ENCODE data around the gene SERP2.

The SERP2 gene

DNA sequence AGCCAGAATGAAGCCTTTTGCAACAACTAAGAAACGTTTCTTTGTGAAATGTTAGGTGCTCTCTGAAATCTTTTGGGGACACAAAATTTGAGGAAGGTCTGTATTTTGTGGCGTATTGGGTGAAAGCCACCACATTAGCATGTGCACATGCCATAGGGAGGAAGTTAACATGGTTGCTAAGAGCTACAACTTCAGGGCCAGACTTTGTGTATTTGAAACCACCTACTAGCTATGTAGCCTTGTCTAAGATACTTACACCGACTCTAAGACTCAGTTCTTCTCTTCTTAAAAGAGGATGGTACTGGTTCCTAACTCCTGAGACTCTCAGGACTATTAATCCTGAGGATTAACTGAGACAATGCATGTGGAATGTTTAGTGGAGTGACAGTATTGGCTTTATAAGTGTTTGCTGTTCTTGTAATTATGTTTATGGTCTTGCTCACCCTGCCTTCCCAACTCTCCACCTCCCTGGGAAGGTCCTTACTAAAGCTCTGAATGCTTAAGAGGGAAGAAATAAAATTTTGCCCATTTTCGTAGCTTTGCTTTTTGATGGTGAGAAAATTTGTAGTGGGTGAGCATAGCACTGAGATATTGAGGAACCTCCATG is 15.5 kb downstream of the SERP2 start:
- no peak for DNase-seq (ENCODE audit: low read depth)

DNA sequence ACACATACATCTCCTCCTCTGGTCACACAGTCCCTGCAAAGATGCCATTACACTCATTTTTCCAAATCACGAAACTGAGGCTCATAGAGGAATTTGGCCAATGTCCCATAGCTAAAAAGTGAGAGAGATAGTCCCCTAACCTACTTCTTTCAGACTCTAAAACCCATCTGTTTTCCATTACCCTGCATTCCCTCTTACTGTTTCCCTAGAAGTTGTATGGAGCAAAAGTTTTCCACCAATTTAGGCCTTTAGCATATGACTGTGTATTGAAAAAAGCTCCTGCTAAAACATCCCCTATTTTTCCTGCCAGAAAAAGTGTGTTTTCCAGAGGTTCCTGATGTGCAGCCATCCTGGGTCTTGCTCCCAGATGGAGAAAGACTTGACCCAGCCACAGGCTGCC is 16.3 kb downstream of the SERP2 start:
- no peak for DNase-seq (ENCODE audit: low read depth)

DNA sequence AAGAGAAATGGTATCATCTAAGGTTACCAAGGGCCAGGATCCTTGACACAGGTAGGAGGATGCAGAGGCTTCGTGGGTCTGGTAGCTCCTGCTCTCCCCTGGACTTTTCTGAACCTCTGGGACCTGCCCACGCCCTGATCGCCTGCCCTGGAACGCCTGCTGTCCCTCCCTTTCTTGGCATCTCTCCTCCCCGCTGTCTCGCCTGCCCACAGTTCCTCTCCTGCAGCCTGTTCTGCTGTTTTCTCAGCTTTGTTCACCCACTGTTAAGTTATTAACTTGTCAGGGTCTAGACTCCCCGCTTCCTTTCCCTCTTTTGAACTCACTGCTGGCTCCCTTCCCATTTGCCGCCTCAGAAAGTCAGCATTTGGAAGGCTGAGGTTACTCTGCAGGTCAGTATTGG is 19.8 kb downstream of the SERP2 start:
- DNase-seq (ENCODE audit: low read depth) = no peak

DNA sequence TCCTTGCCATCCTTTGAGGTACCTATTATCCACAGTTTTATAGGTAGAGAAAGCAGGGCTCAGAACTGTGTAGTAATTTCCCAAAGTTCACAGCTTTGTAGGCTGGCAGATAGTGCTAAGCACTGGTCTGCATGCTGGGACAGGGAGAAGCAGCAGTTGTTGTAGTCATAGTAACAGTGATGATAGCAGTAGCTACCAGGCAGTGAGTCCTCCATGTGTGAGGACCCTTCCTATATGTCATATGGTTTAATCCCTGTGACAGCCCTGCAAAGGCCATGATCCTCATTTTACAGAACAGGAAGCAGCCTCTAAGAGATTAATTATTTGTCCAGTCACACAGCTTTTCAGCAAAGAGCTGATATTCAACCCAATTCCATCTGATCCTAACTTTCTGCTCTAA is 21.0 kb downstream of the SERP2 start:
- DNase-seq (ENCODE audit: low read depth) = no peak

DNA sequence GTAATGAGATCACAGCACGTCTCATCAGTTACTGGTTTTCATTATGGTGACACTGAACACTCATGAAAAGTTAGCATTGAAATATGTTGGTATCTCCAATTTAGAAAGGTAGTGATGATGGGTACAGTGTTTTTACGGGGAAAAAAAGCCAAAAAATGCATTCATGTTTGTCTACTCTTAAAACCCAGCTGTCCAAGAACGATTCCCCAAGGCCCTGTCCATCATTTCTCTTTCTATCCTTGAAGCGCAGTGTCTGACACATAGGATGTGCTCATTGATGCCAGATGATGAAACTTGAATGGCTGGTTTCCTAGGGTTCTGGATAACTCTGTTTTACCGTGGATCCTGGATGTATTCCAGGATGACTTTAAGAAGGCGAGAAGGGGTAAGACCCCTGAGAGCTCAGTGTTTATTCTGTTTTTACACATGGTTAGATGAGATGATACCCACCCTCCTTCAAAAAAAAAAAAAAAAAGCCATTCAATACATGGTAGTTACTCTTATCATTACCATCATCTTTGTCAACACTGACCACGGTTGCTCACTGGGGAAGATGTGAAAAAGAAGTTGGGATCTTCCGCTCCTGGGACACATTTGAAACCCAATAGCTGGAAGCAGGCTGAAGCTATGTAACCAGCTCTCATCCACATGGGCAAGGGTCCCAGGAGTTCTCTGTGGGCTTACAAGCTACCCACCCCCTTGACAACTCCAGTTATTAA is 22.5 kb downstream of the SERP2 start:
- no peak for DNase-seq (ENCODE audit: low read depth)

DNA sequence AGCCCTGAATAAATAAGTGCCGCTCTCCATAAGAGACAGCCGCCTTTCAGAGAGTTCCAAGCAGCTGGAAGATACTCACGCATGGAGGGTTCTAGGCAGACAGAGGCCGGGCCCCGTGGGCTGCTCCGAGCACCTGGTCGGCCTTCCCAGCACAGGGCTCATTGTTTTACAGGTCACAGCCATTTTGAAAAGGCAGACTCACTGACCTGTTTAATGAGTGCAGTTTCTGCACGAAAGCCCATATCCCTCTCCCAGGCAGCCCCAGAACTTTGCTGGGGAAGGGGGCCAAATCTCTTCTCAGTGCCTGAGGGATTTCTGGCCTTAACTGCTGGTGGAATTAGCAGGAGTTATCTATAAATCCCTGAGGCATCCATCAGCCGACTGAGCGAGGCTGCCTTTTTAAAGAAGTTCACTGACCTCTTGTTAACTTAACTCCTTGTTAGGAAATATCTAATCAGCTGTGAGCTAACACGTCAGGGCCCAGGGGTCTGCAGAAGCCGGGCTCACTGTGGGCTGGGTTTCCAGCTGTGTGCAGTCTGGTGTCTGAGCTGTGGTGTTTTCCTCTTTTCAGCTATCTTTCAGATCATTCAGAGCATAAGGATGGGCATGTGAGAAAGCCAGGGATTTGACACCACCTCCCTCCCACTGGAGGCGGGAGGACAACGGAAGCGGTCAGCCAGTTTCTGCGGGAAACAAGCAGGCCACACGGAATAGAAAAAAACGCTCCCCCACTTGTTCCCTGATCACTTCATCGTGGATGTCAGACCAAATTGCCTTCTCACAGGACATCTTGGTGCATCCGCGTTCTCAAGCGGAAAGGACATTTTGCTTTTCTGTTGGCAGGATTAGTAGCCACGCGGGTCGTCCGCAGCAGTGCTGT is 23.3 kb downstream of the SERP2 start:
- no peak for DNase-seq (ENCODE audit: low read depth)

DNA sequence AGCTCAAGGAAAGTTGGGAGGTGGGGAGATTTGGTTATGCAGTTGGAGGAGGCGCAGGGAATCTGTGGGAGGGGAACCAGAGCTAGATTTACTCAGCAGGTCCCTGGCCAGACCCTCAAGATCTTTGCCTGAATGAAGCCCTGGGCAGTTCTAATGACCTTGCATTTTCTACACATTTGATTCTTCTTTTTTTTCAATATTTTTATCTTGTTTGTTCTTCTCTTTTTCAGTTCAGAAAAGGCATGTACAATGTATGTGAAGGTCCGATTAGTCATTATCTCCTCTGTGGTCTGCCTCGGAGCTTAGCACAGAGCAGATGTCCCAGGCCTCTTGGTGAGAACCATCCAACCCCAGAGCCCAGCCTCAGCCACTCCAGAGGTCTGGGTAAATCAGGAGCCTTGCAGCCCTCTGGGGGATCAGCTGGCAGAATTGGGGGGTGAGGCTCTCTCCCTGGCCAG is 24.2 kb downstream of the SERP2 start:
- DNase-seq (ENCODE audit: low read depth) = no peak

DNA sequence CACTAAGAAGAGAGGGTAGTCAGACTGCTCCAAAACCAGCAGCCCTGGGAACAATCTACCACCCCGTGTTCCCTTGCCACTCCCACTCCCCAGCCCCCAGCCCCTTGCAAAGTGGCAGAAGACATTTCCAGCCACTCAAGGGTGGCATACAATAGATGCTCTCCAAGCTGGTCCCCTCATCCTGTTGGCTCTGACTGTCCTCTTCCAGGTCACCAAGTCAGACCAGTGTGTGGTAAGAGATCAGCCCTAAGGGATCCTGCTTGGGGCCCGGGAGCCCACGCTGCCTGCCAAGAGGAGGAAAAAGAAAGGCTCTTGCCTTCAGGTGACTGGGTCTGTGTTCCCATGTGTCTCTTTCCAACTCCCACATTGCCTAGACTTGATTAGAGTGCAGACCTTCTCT is 25.0 kb downstream of the SERP2 start:
- no peak for DNase-seq (ENCODE audit: low read depth)

DNA sequence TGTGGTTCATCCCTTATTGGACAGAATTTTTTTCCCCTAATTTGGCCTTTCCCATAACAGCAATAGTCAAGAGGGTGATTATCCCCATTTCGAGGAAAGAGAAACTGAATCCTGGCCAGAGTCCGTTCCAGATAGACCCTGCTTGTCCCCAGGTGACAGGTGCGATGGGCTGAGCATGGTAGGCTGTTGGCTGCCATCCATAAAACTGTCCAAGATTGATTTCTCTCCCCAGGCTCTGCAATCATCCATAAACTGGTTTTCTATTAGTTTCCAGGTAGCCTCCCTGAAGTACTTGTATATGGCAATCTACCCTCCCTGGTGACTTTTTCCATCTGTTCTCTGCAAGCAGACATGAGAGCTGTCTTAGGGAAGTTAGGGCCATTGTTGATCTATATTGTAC is 25.4 kb downstream of the SERP2 start:
- DNase-seq (ENCODE audit: low read depth) = no peak

DNA sequence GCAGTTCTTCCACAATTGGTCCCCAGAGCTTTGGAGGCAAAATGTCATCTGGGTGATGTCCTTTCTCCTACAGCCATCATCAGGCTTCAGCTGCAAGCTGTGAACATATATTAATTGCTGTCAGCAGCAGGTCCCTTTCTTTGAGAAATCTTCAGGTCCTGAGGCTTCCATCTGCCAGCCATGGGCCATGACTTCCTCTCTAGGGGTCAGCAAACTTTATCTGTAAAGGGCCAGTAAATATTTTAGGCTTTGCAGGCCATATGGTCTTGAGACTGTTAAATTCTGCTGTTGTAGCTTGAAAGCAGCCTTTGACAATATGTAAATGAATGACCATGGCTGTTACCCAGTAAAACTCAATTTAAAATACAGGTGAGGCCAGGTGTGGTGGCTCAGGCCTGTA is 27.1 kb downstream of the SERP2 start:
- DNase-seq (ENCODE audit: low read depth) = no peak

DNA sequence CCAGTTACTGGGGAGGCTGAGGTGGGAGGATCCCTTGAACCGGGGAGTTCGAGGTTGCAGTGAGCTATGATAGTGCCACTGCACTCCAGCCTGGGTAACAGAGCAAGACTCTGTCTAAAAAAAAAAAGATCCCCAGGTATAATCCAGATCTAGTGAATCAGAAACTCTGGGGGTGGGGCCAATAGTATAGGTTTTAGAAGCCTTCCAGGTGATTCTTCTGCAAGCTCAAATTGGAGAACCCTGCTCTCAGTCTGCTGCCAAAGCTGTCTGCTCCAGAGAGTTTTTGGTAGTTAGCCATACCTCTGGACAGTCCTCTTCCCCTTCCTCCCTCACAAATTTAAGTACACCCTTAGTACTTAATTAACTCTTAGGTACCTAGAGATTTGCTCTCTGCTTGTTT is 28.0 kb downstream of the SERP2 start:
- no peak for DNase-seq (ENCODE audit: low read depth)

DNA sequence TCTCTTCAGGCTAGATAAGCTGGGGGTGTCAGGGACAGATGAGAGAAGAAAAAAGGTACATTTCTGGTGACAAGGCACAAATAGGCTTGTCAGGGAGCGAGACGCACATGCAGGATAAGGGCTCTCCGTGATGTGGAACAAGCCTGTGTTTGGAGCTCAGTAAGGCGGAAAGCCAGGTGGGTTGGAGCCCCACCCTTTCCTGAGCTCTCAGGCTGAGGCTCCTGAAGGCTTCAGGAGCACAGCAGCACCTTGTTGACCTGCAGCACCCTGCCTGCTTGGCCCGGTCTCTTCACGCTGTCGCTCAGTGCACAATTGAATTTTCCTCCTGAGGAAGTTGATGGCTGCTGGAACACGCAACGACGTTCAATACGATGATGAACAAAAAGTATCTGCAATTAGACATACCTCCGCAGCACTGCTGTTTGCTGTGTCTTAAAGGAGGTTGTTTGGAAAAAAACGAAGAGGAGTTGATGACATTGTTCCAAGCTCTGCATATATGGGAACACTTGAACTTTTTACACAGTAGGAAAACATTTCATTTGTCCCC is 29.3 kb downstream of the SERP2 start:
- DNase-seq (ENCODE audit: low read depth) = no peak

DNA sequence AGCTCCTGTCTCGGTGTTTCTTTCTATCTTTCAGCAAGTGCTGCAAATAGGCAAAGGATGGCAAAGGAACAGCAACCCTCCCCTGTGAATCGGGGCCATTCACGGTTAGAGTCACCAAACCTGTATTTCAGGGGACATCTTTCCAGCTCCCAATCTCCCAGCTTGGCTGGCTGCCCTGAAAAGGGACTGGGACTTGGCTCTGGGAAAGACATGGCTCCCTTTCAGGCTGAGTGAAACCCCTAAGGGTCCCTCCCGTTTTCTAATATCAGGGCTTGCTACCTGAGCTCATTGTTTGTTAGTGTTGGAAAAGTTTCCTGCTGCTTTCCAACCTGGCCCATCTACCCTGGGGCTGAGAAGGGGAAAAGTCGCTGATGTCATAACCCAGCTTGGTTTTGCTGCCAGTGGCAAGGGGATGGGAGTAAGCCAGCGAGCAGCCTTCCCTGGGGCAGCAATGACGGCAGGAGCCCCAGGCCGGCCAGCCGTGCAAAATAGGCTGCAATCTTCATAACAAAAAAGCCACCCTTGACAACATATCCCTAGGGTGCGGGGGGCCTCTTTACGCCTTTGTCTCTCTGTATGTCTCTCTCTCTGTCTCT is 29.9 kb downstream of the SERP2 start:
- no peak for DNase-seq (ENCODE audit: low read depth)

DNA sequence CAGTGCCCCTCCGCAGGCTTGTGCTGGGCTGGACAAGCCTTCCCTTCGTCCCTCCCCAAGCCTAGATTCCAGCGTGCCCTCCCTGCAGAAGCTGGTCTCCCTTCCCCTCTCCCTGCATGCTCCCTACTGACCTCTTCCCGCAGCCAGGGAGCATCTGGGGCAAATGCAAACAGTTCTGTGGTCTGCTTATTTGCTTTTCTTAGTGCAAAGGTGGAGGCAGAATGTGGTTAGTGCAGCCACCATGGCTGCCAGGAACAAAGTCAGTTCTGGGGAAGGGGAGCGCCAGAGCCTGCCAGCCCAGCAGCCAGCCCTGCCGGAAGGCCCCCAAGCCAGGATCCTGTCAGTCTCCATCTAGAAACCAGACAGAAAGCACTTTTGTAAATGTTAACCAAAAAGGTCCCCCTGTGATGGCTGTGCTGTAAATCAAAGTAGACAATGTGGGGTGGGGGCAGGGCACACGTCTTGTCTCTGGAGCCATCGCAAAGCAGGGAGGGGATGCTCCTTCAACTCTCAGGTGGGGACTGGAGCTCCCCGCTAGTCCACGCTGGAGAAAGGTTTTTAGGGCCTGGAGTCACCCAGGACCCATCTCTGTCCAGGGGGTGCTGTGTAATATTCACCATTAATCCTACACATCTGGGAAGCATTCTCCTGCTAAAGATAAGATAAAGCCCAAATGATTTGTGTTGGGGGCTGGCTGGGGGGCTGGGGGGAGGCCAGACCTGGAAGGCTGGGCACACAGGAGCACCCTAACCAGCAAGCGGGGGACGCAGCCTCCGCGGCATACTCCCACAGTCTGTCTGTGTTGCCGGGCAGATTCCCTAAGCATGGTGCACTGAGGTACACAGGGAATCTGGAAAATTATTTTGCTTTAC is 30.9 kb downstream of the SERP2 start:
- no peak for DNase-seq (ENCODE audit: low read depth)

DNA sequence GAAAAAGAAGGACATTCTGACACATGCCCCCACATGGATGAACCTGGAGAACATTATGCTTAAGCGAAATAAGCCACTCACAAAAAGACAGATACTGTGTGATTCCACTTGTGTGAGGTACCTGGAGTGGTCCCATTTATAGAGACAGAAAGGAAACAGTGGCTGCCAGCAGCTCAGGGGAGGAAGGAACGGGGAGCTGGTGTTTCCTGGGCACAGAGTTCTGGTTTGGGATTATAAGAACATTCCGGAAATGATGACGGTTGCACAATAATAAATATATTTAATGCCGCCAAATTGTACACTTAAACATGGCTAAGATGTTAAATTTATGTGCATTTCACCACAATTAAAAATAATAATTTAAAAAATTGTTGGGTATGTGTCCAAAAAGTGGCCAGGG is 33.0 kb downstream of the SERP2 start:
- DNase-seq (ENCODE audit: low read depth) = no peak

DNA sequence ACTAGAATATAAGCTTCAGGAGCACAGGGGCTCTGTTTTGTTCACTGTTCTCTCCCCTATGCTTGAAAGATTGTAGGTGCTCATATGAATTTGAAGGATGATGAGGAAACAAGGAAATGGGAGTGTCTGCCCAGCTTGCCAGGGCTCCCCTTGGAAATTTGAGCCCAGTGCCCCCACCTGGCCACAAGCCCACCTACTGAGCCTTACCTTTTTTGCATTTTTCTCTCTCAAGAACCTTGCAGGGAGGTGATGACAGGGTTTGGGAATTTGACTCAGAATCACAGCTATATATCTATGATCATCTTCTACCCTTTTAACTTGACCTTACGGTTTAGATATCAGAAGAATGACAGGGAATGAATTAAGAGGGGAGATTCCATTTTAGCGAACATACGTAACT is 33.8 kb downstream of the SERP2 start:
- DNase-seq (ENCODE audit: low read depth) = no peak

DNA sequence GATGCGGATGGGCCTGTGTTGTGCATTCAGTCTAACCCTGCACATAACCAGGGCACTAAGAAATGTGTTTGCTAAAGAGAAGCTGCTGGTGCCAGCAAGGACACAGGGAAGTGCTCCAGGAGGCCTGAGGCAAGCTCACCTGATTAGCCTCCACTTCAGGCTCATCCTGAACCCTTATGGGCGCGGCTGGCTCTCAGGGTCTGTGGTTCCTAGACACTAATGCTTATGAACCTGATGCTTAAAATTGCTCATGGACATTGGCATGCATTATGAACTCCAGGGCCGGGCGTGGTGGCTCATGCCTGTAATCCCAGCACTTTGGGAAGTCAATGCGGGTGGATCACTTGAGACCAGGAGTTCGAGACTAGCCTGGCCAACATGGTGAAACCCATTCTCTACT is 34.3 kb downstream of the SERP2 start:
- no peak for DNase-seq (ENCODE audit: low read depth)

DNA sequence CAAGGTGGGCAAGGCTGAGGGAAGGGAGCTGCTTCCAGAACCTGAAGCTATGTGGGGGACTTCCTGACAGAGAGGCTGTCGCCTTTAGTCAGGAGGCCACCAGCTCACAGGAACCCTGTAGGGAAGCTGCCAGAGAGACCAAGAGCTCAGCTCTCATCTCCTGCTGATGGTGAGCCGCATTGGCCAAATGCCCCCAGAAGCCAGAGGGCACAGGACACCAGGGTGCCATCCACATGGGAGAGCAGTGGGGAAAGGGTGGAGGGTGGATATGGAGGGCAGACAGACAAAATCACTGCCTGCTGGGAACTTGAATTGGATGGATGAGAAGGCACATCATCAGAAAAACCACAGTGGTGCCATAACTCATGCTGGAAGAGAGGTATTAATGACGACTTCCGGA is 36.0 kb downstream of the SERP2 start:
- no peak for DNase-seq (ENCODE audit: low read depth)

DNA sequence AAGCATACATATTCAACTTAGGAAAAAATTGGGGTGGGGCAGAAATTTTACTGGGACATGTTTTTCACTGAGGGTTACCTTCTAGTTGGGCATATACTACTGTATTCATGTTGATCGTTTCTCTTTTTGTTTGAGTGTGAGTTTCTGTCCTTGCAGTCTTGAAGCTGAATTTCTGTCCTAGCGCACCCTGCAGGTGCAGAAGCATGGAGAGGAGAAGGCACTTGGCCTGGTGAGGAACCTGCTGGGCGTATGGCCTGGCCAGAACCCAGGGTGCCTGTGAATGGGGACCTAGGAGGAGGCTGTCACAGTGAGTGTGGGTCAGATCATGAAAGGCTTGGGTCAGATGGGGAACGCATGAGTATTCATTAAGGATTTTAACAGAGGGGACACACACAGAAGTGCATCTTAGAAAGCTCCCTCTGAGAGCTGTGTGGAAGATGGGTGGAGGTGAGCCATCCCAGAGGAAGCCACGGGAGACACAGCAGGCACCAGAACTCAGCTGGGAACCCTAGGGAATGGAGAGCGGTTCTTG is 36.8 kb downstream of the SERP2 start:
- DNase-seq (ENCODE audit: low read depth) = no peak

DNA sequence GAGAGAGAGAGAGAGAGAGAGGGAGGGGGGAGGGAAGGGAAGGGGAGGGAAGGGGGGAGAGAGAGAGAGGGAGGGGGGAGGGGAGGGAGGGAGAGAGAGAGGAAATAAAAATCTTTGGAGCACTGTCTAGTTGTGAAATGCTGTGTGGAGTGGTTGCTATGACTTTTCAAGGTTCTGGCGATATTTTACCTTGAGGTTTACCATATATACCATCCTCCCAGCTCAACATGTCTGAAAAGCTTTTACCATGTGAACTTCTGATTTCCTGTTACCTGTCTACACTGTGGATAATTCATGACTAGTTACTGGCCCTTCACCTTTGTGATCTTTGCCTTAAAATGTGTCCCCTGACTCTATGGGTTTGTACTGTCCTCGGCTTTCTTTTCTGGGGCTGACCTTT is 38.2 kb downstream of the SERP2 start:
- DNase-seq (ENCODE audit: low read depth) = no peak

DNA sequence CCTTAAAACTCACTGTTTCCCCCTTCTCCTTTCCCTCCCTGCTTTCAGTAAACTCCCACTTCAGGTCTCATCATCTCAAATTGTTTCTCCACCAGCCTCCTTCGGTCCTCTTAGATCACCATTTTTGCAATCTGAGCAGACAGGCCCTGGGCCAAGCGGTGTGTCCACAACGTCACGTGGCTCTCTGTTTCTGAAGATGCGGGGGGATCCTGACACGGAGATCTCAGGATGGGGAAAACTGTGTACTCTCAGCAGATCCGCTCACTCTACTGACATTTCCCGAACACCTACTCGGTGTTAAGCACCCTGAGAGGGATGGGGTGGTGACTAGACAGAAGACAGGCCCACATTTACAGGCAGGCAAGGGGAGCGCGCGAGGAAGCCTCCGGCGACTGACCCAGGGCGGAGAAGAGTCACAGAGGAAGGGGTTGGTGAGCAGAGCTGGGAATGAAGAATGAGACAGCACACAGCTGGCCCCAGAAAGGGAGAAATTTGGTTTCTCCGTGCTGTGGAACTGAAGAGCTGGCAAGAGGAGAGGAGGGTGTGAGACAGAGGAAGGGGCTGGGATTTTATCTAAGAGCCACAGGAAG is 38.8 kb downstream of the SERP2 start:
- no peak for DNase-seq (ENCODE audit: low read depth)

Measured in activated T-cell treated with anti-CD3 and anti-CD28 coated beads for 1 hour (primary cell).